Measurements from ENCODE around the gene CELF5. TPM values are rescaled to one million over a fixed set of nuclear protein-coding genes. Genes with fewer than 3 reads are reported as not detected.

Gene CELF5
- total RNA-seq, 1 experiment from 2014 or later = 2.5 TPM

- Histone ChIP-seq H4K20me1 (ENCODE audit: insufficient read depth) (no peaks in the 10 kb centered on the region), H3K9me3 (ENCODE audit: control insufficient read depth in 1 of 2, insufficient read depth in 1 of 2, low read depth in 1 of 2, low read length in 2 of 2) (no peaks in the 10 kb centered on the region), H3K4me2 (ENCODE audit: low read length) (no peak overlapping the region), H3K79me2 (ENCODE audit: insufficient read depth, low read length) (no peaks in the 10 kb centered on the region), H3K4me1 (ENCODE audit: control insufficient read depth in 1 of 2, insufficient read depth in 2 of 2, low read length in 2 of 2) (peaks cover 13 to 31% of the 10 kb centered on the region in 2 experiments), H3K27ac (ENCODE audit: low read depth, low read length) (no peak overlapping the region), H2AFZ (ENCODE audit: low read depth, low read length, poor library complexity, severe bottlenecking) (no peak overlapping the region), H3K9ac (ENCODE audit: low read length) (no peak overlapping the region), H3K4me3 (replicated peaks in 1 of 2; ENCODE audit: low read depth in 1 of 2, low read length in 2 of 2) (no peak overlapping the region), H3K9me2 (ENCODE audit: insufficient read depth) (no peaks in the 10 kb centered on the region), H3K36me3 (ENCODE audit: control insufficient read depth in 1 of 2, insufficient read depth in 2 of 2, low read length in 2 of 2) (no peaks in the 10 kb centered on the region), H3K27me3 (ENCODE audit: insufficient read depth, low read length) (no peaks in the 10 kb centered on the region)
- ChIA-PET CTCF (no interaction called here), RAD21 (ENCODE audit: low non-redundant PET in 1 of 2, low total read pairs in 2 of 2, uncharacterized antibody in 2 of 2, unreplicated experiment in 2 of 2) (no interaction called here), POLR2A (no interaction called here)
- TF ChIP-seq EZH2phosphoT487 (IDR thresholded peaks at IDR 0.05; ENCODE audit: borderline replicate concordance) (no peak), RAD21 (IDR thresholded peaks at IDR 0.05; ENCODE audit: low read depth) (no peak), ZNF274 (IDR thresholded peaks at IDR 0.05; ENCODE audit: low read depth, low read length) (no peak), SRF (IDR thresholded peaks at IDR 0.05; ENCODE audit: low read depth) (no peak), SP1 (IDR thresholded peaks at IDR 0.05; ENCODE audit: low read depth) (no peak), CEBPB (IDR thresholded peaks at IDR 0.05; ENCODE audit: low read depth) (no peak), MAX (IDR thresholded peaks at IDR 0.05) (no peak)
- no peak for ATAC-seq
- intact Hi-C loops (cut with micrococcal nuclease) = loop anchor here (5.0 kb wide), 1 partner anchor 326 kb away; no protein-coding TSS in a partner anchor
- no TSS peak for BruUV-seq (replicated peaks)
- no peak for DNase-seq (ENCODE audit: low read depth, low spot score)
These were observed 54.3 kb downstream of the CELF5 start for GRCh38 chr19:3278749-3279148.

- ChIA-PET CTCF (interaction anchor here (0.6 kb wide), 1 partner anchor 26 kb away, joined by 3 read pairs; no protein-coding TSS in a partner anchor), RAD21 (ENCODE audit: low non-redundant PET in 1 of 2, low total read pairs in 2 of 2, uncharacterized antibody in 2 of 2, unreplicated experiment in 2 of 2) (no interaction called here), POLR2A (no interaction called here)
- Histone ChIP-seq H3K4me3 (replicated peaks in 1 of 2; ENCODE audit: low read depth in 1 of 2, low read length in 2 of 2) (no peak overlapping the region), H3K4me1 (ENCODE audit: control insufficient read depth in 1 of 2, insufficient read depth in 2 of 2, low read length in 2 of 2) (peaks cover 18 to 36% of the 10 kb centered on the region in 2 experiments), H3K27me3 (ENCODE audit: insufficient read depth, low read length) (no peaks in the 10 kb centered on the region), H3K36me3 (ENCODE audit: control insufficient read depth in 1 of 2, insufficient read depth in 2 of 2, low read length in 2 of 2) (no peaks in the 10 kb centered on the region), H4K20me1 (ENCODE audit: insufficient read depth) (no peaks in the 10 kb centered on the region), H2AFZ (ENCODE audit: low read depth, low read length, poor library complexity, severe bottlenecking) (no peak overlapping the region), H3K9ac (ENCODE audit: low read length) (no peak overlapping the region), H3K79me2 (ENCODE audit: insufficient read depth, low read length) (no peaks in the 10 kb centered on the region), H3K27ac (ENCODE audit: low read depth, low read length) (no peak overlapping the region), H3K4me2 (ENCODE audit: low read length) (no peak overlapping the region), H3K9me2 (ENCODE audit: insufficient read depth) (no peaks in the 10 kb centered on the region), H3K9me3 (ENCODE audit: control insufficient read depth in 1 of 2, insufficient read depth in 1 of 2, low read depth in 1 of 2, low read length in 2 of 2) (no peaks in the 10 kb centered on the region)
- BruUV-seq (replicated peaks) = no TSS peak
- DNase-seq (ENCODE audit: low read depth, low spot score) (no peak), ATAC-seq (no peak)
- TF ChIP-seq CEBPB (IDR thresholded peaks at IDR 0.05; ENCODE audit: low read depth) = no peak
- TF ChIP-seq SIN3A (IDR thresholded peaks at IDR 0.05; ENCODE audit: low read depth) = no peak
- no peak for TF ChIP-seq EGR1 (IDR thresholded peaks at IDR 0.05; ENCODE audit: low read depth)
- TF ChIP-seq TCF7L2 (IDR thresholded peaks at IDR 0.05; ENCODE audit: borderline replicate concordance, extremely low read depth, insufficient read depth, insufficient read length) = no peak
- no peak for TF ChIP-seq CTCF (IDR thresholded peaks at IDR 0.05 in 2 of 3, conservative IDR thresholded peaks at IDR 0.05 in 1 of 3; ENCODE audit: borderline replicate concordance in 1 of 3, insufficient read depth in 1 of 3, low read depth in 2 of 3, low read length in 2 of 3)
- TF ChIP-seq POLR2A (IDR thresholded peaks at IDR 0.05; ENCODE audit: borderline replicate concordance, extremely low read depth, insufficient read depth, insufficient read length) = no peak
- intact Hi-C loops (cut with micrococcal nuclease) = loop anchor here (5.0 kb wide), 1 partner anchor 327 kb away; no protein-coding TSS in a partner anchor
These were observed 54.8 kb downstream of the CELF5 start for GRCh38 chr19:3279306-3279705.

Data from HCT116 (cell line).